Middle frontal gyrus (tissue), 1 donor: Measurements from ENCODE around the gene SIGLEC9.

ENCODE experiments used
- DNase-seq: peaks from one replicate; pipeline ENCODE4 v3.0.0-alpha.2; 2015; ENCODE audit warnings: low spot score; ENCODE audit errors: extremely low spot score

Gene SIGLEC9

GRCh38 chr19:51143486-51143885, 18.8 kb downstream of the SIGLEC9 start:
- no peak for DNase-seq

GRCh38 chr19:51144482-51145045, 19.9 kb downstream of the SIGLEC9 start:
- DNase-seq, result no peak

GRCh38 chr19:51145916-51146493, 21.3 kb downstream of the SIGLEC9 start:
- no peak for DNase-seq

GRCh38 chr19:51146751-51147150, 22.0 kb downstream of the SIGLEC9 start:
- DNase-seq, result no peak

- no peak for DNase-seq
Measured at GRCh38 chr19:51147663-51148062, 23.0 kb downstream of the SIGLEC9 start.

- no peak for DNase-seq
Measured at GRCh38 chr19:51148580-51148979, 23.9 kb downstream of the SIGLEC9 start.

GRCh38 chr19:51150627-51151026, 25.9 kb downstream of the SIGLEC9 start:
- no peak for DNase-seq

GRCh38 chr19:51156710-51157109, 32.0 kb downstream of the SIGLEC9 start:
- no peak for DNase-seq

GRCh38 chr19:51157265-51157664, 32.6 kb downstream of the SIGLEC9 start:
- no peak for DNase-seq

GRCh38 chr19:51158474-51159129, 33.9 kb downstream of the SIGLEC9 start:
- DNase-seq, result no peak

- DNase-seq, result no peak
Measured at GRCh38 chr19:51159656-51160055, 35.0 kb downstream of the SIGLEC9 start.

GRCh38 chr19:51161266-51161665, 36.6 kb downstream of the SIGLEC9 start:
- no peak for DNase-seq

GRCh38 chr19:51161867-51162496, 37.3 kb downstream of the SIGLEC9 start:
- no peak for DNase-seq

GRCh38 chr19:51163257-51163656, 38.6 kb downstream of the SIGLEC9 start:
- DNase-seq, result no peak

GRCh38 chr19:51164215-51164614, 39.5 kb downstream of the SIGLEC9 start:
- no peak for DNase-seq

GRCh38 chr19:51166846-51167490, 42.3 kb downstream of the SIGLEC9 start:
- DNase-seq, result no peak

- DNase-seq, result no peak
Measured at GRCh38 chr19:51168564-51169282, 44.0 kb downstream of the SIGLEC9 start.

GRCh38 chr19:51169283-51169918, 44.7 kb downstream of the SIGLEC9 start:
- peak; percentile 16 for DNase-seq

- DNase-seq, result no peak
Measured at GRCh38 chr19:51172223-51172622, 47.5 kb downstream of the SIGLEC9 start.

GRCh38 chr19:51173681-51174080, 49.0 kb downstream of the SIGLEC9 start:
- DNase-seq, result no peak

- DNase-seq, result no peak
Measured at GRCh38 chr19:51179256-51179655, 54.5 kb downstream of the SIGLEC9 start.
